ENCODE measurements around the gene THEMIS2.

The THEMIS2 gene

GRCh38 chr1:27886744-27887143 lies 14.4 kb downstream of the THEMIS2 start:
- TF ChIP-seq ISL1 (CRISPR knock-in tag; IDR thresholded peaks at IDR 0.05) (no peak), OSR1 (CRISPR knock-in tag; IDR thresholded peaks at IDR 0.05) (no peak)
- no peak for ATAC-seq

- TF ChIP-seq ZFP30 (CRISPR knock-in tag; IDR thresholded peaks at IDR 0.05): no peak
- TF ChIP-seq TSHZ2 (CRISPR knock-in tag; IDR thresholded peaks at IDR 0.05): no peak
- no peak for TF ChIP-seq ZFP3 (CRISPR knock-in tag; IDR thresholded peaks at IDR 0.05)
- TF ChIP-seq OSR1 (CRISPR knock-in tag; IDR thresholded peaks at IDR 0.05): no peak
- no peak for TF ChIP-seq TCF4 (CRISPR knock-in tag; IDR thresholded peaks at IDR 0.05; ENCODE audit: borderline replicate concordance)
- TF ChIP-seq PPARA (CRISPR knock-in tag; IDR thresholded peaks at IDR 0.05; ENCODE audit: borderline replicate concordance): no peak
- no peak for TF ChIP-seq BACH2 (CRISPR knock-in tag; IDR thresholded peaks at IDR 0.05; ENCODE audit: borderline replicate concordance)
- no peak for TF ChIP-seq ZNF8 (CRISPR knock-in tag; IDR thresholded peaks at IDR 0.05)
- no peak for TF ChIP-seq ZC3H10 (CRISPR knock-in tag; IDR thresholded peaks at IDR 0.05)
- no peak for TF ChIP-seq ZNF70 (CRISPR knock-in tag; IDR thresholded peaks at IDR 0.05)
- TF ChIP-seq GLIS3 (CRISPR knock-in tag; IDR thresholded peaks at IDR 0.05): no peak
- no peak for TF ChIP-seq ISL1 (CRISPR knock-in tag; IDR thresholded peaks at IDR 0.05)
- TF ChIP-seq CREB5 (CRISPR knock-in tag; IDR thresholded peaks at IDR 0.05; ENCODE audit: low read depth): no peak
- no peak for TF ChIP-seq CSRNP3 (CRISPR knock-in tag; IDR thresholded peaks at IDR 0.05)
- no peak for TF ChIP-seq CSDC2 (CRISPR knock-in tag; IDR thresholded peaks at IDR 0.05)
- no peak for ATAC-seq
Measured at GRCh38 chr1:27887215-27888021, 15.1 kb downstream of the THEMIS2 start.

GRCh38 chr1:27889506-27889905 lies 17.2 kb downstream of the THEMIS2 start:
- ATAC-seq: no peak
- TF ChIP-seq TCF4 (CRISPR knock-in tag; IDR thresholded peaks at IDR 0.05; ENCODE audit: borderline replicate concordance): no peak
- TF ChIP-seq PPARA (CRISPR knock-in tag; IDR thresholded peaks at IDR 0.05; ENCODE audit: borderline replicate concordance): no peak
- no peak for TF ChIP-seq ZFP30 (CRISPR knock-in tag; IDR thresholded peaks at IDR 0.05)
- no peak for TF ChIP-seq SNAI2 (CRISPR knock-in tag; IDR thresholded peaks at IDR 0.05)
- TF ChIP-seq ZFP3 (CRISPR knock-in tag; IDR thresholded peaks at IDR 0.05): no peak
- no peak for TF ChIP-seq POU6F1 (CRISPR knock-in tag; IDR thresholded peaks at IDR 0.05; ENCODE audit: borderline replicate concordance, low read depth)
- no peak for TF ChIP-seq BACH2 (CRISPR knock-in tag; IDR thresholded peaks at IDR 0.05; ENCODE audit: borderline replicate concordance)
- no peak for TF ChIP-seq ZC3H10 (CRISPR knock-in tag; IDR thresholded peaks at IDR 0.05)

- no peak for ATAC-seq
- TF ChIP-seq TOX (CRISPR knock-in tag; IDR thresholded peaks at IDR 0.05; ENCODE audit: borderline replicate concordance) (no peak), OSR1 (CRISPR knock-in tag; IDR thresholded peaks at IDR 0.05) (no peak), RARB (CRISPR knock-in tag; IDR thresholded peaks at IDR 0.05) (no peak), ISL1 (CRISPR knock-in tag; IDR thresholded peaks at IDR 0.05) (no peak), ZC3H10 (CRISPR knock-in tag; IDR thresholded peaks at IDR 0.05) (no peak), ARNTL (CRISPR knock-in tag; IDR thresholded peaks at IDR 0.05; ENCODE audit: borderline replicate concordance, low read depth) (no peak), ESRRG (CRISPR knock-in tag; IDR thresholded peaks at IDR 0.05) (no peak), BACH2 (CRISPR knock-in tag; IDR thresholded peaks at IDR 0.05; ENCODE audit: borderline replicate concordance) (no peak), SNAI2 (CRISPR knock-in tag; IDR thresholded peaks at IDR 0.05) (no peak)
Measured at GRCh38 chr1:27891196-27891889, 19.0 kb downstream of the THEMIS2 start.
